Measurements from ENCODE around the gene CA14.

Gene CA14

DNA sequence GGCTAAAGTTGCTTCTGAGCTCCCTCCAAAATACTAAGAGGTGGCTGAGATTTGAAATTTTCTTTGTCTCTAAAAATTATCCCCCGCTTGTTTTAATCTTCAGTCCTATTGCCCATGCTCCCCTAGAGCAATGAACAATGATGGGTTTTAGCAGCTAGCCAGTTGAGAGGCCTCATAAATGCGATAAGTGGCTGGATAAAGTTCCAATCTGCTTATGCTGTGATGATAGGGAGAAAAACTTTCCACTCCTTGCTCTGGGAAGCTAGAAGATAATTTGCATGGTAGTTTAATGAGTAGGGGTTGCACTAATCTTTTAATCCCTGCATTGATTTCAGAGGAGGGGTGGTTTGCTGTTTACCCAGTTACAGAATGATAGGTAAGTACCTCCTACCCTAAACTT is 54.2 kb downstream of the CA14 start:
- TF ChIP-seq, protein P1, sequence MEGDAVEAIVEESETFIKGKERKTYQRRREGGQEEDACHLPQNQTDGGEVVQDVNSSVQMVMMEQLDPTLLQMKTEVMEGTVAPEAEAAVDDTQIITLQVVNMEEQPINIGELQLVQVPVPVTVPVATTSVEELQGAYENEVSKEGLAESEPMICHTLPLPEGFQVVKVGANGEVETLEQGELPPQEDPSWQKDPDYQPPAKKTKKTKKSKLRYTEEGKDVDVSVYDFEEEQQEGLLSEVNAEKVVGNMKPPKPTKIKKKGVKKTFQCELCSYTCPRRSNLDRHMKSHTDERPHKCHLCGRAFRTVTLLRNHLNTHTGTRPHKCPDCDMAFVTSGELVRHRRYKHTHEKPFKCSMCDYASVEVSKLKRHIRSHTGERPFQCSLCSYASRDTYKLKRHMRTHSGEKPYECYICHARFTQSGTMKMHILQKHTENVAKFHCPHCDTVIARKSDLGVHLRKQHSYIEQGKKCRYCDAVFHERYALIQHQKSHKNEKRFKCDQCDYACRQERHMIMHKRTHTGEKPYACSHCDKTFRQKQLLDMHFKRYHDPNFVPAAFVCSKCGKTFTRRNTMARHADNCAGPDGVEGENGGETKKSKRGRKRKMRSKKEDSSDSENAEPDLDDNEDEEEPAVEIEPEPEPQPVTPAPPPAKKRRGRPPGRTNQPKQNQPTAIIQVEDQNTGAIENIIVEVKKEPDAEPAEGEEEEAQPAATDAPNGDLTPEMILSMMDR (IDR thresholded peaks at IDR 0.05; ENCODE audit: extremely low read depth, insufficient read depth, missing control alignments): no peak
- in situ Hi-C loops (cut with MboI; ENCODE audit: low pct_unique_long_range_greater_than_20kb, low sequenced_read_pairs, unreplicated experiment): no loop called here
- DNase-seq (ENCODE audit: low spot score): no peak
